ENCODE measurements around the gene PREPL.

GRCh38 chr2:44305882-44306281 lies 55.4 kb downstream of the PREPL start:
- no peak for TF ChIP-seq POLR2A (IDR thresholded peaks at IDR 0.05)
- no peak for TF ChIP-seq CTCF (IDR thresholded peaks at IDR 0.05)
